Measurements from ENCODE around the gene NEU1.
"Not testable (repeated sequence)": the region's sequence is repeated elsewhere in the genome, so short reads cannot be mapped to it uniquely, and the experiment has no call there.

NEU1 gene

DNA sequence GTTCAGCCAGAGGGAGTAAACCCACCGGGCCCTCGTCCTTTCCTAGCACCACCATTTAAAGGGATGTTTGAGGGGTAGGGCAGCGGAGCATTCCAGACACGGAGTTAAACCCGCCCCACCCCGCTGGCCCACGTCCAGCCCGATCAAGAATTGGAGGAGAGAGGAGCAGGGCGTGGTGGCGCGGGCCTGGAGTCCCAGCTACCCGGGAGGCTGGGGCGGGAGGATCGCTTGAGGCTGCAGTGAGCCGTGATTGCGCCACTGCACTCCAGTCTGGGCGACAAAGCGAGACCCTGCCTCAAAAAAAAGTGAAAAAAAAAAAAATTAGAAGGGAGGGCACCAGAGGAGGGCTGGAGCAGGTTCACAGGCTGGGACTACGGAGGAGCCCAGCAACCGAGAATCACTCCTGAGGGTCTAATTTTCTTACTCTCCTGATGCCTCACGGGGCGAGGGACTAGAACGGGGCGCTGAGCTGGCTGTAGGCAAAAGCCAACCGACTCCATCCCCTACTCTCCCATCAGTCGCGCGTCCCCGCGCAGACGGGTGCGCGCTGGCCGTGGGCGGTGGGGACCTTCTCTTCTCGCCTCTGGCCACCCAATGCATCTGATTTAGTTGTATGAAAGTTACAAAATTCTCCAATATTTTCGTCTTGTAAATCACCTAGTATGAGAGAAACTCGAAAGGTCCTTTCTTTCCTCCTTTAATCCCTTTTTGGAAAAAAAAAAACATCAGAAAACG lies 41.2 kb downstream of the NEU1 start:
- DNase-seq (ENCODE audit: low spot score) = peak; percentile 54
- FAIRE-seq = no peak

DNA sequence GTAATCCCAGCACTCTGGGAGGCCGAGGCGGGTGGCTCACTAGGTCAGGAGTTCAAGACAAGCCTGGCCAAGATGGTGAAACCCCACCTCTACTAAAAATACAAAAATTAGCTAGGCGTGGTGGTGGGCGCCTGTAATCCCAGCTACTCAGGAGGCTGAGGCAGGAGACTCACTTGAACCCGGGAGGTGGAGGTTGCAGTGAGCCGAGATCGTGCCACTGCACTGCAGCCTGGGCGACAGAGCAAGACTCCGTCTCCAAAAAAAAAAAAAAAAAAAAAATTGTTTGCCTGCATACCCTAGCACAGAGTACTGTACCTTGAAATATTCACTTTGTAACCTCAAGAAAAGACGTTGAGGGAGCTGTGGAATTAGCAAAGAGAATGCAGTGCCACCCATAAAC lies 42.2 kb downstream of the NEU1 start:
- not testable (repeated sequence) for DNase-seq (ENCODE audit: low spot score); FAIRE-seq

DNA sequence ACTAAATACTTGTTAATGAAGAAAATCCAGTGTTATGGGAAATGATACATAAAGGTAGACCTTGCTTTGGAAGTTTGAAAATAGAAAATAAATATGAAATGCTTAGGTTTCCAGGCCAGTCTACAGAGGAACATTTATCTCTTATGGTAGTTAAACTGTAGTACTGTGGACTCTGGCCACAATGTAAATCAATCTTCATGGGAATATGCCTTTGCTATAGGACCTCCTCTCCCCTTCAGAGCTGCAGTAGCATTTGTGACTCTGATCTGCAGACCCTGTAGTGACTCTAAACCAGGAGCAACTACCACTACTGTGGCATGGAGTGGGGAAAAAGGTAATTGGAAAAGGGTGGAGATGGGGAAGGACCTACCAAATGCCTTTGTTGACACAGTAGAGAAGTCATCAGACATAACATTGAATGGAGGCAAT lies 42.7 kb downstream of the NEU1 start:
- no peak for FAIRE-seq
- no peak for DNase-seq (ENCODE audit: low spot score)

DNA sequence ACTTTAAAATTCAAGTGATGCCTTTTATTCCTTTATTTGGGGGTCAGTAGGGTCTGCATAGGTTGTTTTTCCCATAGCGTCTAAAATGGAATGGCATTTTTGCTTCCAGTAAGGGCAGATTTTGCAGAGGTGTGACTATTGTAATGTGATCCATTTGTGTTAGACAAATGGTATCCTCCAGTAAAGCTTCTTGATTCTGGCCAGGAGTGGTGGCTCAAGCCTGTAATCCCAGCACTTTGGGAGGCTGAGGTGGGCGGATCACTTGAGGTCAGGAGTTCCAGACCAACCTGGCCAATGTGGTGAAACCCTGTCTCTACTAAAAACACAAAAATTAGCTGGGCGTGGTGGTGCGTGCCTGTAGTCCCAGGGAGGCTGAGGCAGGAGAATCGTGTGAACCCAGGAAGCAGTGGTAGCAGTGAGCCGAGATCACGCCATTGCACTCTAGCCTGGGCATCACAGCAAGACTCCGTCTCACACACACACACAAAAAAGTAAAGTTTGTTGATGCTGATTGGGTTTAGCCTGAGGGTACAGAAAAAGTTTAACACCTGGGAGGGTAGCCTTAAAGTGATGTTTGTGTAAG lies 44.6 kb downstream of the NEU1 start:
- FAIRE-seq; DNase-seq (ENCODE audit: low spot score): not testable (repeated sequence)

- not testable (repeated sequence) for FAIRE-seq; DNase-seq (ENCODE audit: low spot score)
Measured at GRCh38 chr6:31817133-31817928, 45.3 kb downstream of the NEU1 start.

GRCh38 chr6:31815025-31815838 lies 47.4 kb downstream of the NEU1 start, which contains the start of the genes HSPA1A and HSPA1L:
Gene HSPA1A, plus strand, starts transcription at chr6:31815543. Its CDS starts 214 bp downstream, at chr6:31815757.
Gene HSPA1L, minus strand, starts transcription at chr6:31815283. Its CDS starts 3,311 bp downstream, at chr6:31811972.
- peak; percentile 94 for DNase-seq (ENCODE audit: low spot score)
- FAIRE-seq = no peak

GRCh38 chr6:31814677-31815024 lies 48.0 kb downstream of the NEU1 start:
- peak; percentile 92 for DNase-seq (ENCODE audit: low spot score)
- no peak for FAIRE-seq

GRCh38 chr6:31813465-31813849 lies 49.2 kb downstream of the NEU1 start:
- DNase-seq (ENCODE audit: low spot score) (no peak), FAIRE-seq (no peak)

GRCh38 chr6:31811645-31812044 lies 51.0 kb downstream of the NEU1 start:
- no peak for DNase-seq (ENCODE audit: low spot score)
- no peak for FAIRE-seq

- FAIRE-seq; DNase-seq (ENCODE audit: low spot score): not testable (repeated sequence)
Measured at GRCh38 chr6:31808599-31808998, 54.0 kb downstream of the NEU1 start.
